GM19463 (cell line): Measurements from ENCODE around the gene RBMXL3.

Source experiments
- ATAC-seq: cut with Tn5 transposase; IDR thresholded peaks from one replicate; pipeline ENCODE4 v1.9.1; 2021; ENCODE audit warnings: mild to moderate bottlenecking, moderate library complexity; ENCODE audit not compliant: unreplicated experiment

Gene RBMXL3

DNA sequence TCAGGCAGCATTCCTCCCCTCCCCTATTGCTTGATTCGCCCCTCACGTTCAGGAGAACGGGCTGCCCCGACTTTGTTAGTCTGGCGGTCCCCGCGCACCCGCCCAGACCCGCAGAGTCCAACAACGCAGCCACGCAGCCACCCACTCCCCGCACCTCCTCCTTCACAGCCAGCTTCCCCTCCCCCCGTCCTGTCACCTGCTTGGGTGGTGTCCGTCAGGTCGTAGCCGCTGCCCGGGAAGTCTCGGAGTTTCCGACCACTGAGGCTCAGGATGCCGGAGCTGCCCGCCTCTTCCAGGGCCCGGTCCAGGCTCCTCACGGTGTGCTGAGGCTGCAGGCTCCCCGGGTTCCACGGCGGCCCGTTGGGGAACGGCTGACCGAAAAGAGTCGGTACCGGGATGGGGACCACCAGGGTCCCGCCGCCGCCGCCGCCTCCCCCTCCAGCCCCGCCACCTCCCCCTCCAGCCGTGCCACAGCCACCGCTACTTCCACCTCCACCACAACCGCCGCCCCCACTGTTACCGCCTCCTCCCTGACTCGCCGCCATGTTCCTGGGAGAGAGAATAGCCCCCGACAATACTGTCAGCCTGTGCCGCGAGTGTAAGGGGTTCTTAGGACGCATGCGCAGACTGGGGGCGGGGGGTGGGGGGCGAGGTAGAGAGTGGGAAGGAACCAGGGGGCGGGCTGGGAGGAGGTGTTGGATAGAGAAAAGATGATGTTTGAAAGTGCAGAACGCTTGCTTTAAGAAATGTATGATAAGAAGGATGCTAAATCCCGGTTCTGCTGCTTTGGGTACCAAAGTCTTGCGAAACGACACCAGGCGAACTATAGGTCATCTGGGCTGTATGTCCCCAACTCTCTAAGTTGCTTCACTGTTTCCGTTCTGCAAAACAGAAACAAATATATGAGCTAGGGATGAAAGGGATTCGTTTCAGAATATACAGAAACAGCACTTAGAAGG is 44.6 kb downstream of the RBMXL3 start, which contains the start of gene LRCH2:
TSS of gene LRCH2 (minus strand) at position 600 of the 959 bp plus-strand sequence. CDS start at position 545, 55 bp downstream.
- no peak for ATAC-seq

DNA sequence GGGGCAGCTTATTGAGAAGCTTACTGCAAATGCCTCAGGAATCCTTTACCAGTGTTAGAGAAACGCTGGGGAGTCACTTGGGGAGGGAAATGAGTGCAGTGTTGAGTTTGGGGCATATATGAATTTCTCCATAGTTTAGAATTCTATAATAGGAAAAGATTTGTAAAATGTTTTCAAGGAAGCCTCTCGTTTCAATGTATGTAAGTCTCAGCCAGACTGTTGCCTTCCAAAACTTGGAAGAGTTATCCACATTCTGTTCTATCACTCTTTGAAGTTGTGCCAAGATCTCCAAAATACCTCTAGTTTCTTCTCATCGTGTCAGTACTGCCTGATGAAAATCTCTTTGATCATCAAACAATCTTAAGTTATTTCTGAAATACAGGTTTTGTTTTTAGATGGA is 45.3 kb downstream of the RBMXL3 start:
- ATAC-seq, result no peak

GRCh38 chrX:115236560-115236959 is 47.4 kb downstream of the RBMXL3 start:
- ATAC-seq, result no peak

DNA sequence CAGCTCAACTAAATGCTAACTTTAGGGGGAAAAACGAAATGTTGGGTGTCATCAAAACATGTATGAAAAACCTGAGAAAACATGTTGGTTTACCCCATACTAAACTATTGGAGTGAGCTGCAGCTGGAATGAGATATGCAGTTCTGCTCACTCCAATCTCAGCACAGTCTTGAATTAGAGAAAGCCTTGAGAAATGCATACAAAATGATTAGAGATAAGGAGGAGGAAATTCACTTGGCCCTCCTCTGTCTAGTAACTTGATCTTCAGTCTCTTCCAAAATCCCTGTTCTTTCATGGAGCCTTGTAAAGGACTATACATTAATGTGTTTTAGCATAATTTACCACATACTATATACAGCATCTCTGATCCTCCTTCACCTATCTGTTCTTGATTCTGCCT is 47.8 kb downstream of the RBMXL3 start:
- no peak for ATAC-seq
